ENCODE measurements around the gene ARHGEF9.
"Not testable (repeated sequence)": the region's sequence is repeated elsewhere in the genome, so short reads cannot be mapped to it uniquely, and the experiment has no call there.

DNA sequence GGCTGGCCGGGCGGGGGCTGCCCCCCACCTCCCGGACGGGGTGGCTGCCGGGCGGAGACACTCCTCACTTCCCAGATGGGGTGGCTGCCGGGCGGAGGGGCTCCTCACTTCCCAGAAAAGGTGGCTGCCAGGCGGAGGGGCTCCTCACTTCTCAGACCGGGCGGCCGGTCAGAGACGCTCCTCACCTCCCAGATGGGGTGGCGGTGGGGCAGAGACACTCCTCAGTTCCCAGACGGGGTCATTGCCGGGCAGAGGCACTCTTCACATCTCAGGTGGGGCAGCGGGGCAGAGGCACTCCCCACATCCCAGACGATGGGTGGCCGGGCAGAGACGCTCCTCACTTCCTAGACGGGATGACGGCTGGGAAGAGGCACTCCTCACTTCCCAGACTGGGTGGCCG lies 40.4 kb upstream of the ARHGEF9 start:
- not testable (repeated sequence) for TF ChIP-seq LEF1 (IDR thresholded peaks at IDR 0.05; ENCODE audit: borderline replicate concordance); SP1 (IDR thresholded peaks at IDR 0.05); ARNT (IDR thresholded peaks at IDR 0.05); CTBP1 (IDR thresholded peaks at IDR 0.05; ENCODE audit: borderline replicate concordance); SUZ12 (IDR thresholded peaks at IDR 0.05); ELF4 (IDR thresholded peaks at IDR 0.05); HDGF (IDR thresholded peaks at IDR 0.05; ENCODE audit: borderline replicate concordance); FOXA1 (IDR thresholded peaks at IDR 0.05)
